HG03442 (cell line): Measurements from ENCODE around the gene CERS2.

Source experiments
- ATAC-seq: cut with Tn5 transposase; IDR thresholded peaks from one replicate; pipeline ENCODE4 v1.9.1; 2021; ENCODE audit warnings: mild to moderate bottlenecking, moderate library complexity; ENCODE audit not compliant: unreplicated experiment

Gene CERS2

GRCh38 chr1:150997949-150998348 is 23.3 kb upstream of the CERS2 start:
- ATAC-seq: no peak

DNA sequence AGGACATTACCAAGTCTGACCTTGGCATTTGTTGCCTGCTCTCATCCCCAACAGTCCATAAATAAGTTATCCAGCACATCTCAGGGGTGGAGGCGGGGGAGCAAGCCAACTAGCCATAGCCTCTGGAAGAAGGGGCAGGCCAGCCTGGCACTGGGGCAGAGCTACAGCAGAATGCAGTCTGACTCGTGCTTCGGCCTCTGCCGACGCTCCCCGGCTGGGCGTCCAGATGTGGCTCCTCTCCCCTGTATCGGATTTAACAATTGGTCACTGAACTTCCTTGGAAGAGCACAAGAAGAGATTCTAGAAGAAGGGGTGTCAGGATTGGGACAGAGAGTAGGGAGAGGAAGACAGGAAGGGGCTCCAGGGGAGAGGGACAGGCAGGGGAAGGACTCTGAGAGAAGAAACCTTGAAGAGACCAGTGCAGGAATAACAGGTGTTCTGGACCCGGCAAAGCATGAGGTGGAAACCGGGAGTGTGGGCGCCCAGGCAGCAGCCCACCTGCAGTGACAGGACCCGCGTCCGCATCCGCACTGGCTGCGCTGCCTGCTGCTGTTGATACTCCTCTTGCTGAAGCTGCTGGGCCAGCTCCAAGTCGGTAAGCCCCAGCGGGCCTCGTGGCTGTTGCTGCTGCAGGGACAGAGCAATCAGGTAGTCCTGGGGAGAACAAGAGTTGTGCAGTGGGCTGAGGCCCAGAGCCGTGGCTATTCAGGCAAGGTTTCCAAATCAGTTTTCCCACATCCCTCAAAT is 22.7 kb upstream of the CERS2 start:
- ATAC-seq: no peak

DNA sequence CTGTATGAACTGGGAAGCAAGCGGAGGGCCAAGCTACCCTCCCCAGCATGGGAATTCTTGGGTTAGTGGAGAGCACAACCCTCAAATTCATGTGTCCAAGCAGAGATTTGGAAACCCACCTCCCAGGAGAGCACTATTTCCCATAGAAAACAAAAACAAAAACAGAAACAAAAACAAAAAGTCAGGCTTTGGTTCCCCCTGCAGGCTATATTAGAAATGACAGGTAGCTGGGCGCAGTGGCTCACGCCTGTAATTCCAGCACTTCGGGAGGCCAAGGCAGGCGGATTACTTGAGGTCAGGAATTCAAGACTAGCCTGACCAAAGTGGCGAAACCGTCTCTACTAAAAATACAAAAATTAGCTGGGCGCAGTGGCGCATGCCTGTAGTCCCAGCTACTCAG is 21.3 kb upstream of the CERS2 start:
- ATAC-seq: no peak

- ATAC-seq: no peak
Measured at GRCh38 chr1:150995460-150995859, 20.8 kb upstream of the CERS2 start.

DNA sequence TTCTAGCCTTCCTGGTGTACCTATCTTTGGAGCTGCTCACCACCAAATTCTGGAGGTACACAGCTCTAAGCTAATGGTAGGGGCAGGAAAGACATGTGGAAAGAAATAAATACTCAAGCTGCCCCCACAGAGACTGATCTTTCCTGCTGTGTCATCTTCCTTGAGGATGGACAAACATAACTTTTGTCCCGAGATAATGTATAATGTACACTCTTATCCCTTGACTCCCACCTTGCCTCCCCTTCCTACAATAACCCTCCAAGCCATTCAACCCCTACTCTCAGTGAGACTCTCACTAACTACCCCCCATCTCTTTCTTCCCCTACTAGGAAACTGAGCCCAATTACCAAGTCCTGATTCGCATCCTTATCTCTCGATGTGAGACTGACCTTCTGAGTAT is 19.6 kb upstream of the CERS2 start:
- ATAC-seq: no peak

DNA sequence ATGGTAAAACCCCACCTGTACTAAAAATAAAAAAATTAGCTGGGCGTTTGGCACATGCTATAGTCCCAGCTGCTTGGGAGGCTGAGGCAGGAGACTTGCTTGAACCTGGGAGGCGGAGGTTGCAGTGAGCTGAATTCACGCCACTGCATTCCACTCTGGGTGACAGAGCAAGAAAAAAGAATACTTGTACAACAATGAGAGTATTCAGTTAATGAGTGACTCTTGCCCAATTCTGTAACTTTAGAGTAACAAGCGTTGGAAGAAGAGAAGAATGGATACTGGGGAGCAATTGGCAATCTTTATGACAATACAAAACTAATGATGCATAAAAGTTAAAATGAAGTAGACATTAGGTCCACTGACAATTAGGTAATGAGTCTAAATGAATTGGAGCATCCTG is 18.0 kb upstream of the CERS2 start:
- no peak for ATAC-seq

GRCh38 chr1:150987924-150988323 is 13.3 kb upstream of the CERS2 start:
- ATAC-seq: no peak

GRCh38 chr1:150985179-150985825 is 10.7 kb upstream of the CERS2 start:
- no peak for ATAC-seq

DNA sequence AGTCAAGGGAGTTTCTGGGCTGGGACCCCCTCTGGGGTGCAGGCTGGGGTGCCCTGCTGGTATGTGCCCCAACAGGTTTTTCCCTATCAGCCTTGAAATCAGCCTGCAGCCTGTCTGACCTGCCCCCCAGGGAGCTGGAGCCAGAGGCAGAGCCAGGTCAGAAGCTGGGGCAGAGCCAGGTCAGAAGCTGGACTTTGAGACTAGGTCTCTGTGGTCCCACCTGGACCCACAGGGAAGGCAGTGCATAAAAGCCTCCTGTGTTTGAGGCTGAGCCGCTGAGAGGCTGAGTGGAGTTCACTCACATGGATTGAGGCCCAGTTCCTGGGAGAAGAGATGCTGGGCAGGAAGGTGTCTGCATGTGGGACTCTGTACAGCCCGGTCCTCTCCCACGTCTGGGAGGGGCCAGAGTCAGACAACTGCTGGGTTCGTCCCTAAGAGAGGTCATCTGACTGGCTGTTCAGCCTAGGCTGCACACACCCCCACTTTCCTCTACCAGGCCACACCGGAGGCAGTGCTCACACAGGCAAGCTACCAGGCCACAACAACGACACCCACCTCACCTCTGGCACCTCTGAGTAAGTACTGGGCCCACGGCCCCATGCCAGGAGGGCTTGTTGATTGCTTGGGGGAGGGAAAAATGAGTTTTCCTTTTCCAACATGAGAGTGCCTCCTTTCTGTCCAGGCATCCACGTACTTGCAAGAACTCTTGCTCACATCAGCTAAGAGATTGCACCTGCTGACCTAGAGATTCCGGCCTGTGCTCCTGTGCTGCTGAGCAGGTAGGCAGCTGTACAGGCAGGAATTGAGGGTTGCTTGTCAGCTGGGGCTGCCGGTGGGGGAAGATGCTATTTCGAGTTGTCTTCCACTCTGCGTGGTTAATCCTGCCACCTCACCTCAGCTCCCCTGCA is 7.4 kb upstream of the CERS2 start, which contains the start of gene ANXA9:
Gene ANXA9, plus strand, starts transcription at position 488 of the 908 bp plus-strand sequence. CDS start 814 bp downstream, outside the sequence.
- no peak for ATAC-seq

- ATAC-seq: no peak
Measured at GRCh38 chr1:150981177-150981804, 6.7 kb upstream of the CERS2 start.

DNA sequence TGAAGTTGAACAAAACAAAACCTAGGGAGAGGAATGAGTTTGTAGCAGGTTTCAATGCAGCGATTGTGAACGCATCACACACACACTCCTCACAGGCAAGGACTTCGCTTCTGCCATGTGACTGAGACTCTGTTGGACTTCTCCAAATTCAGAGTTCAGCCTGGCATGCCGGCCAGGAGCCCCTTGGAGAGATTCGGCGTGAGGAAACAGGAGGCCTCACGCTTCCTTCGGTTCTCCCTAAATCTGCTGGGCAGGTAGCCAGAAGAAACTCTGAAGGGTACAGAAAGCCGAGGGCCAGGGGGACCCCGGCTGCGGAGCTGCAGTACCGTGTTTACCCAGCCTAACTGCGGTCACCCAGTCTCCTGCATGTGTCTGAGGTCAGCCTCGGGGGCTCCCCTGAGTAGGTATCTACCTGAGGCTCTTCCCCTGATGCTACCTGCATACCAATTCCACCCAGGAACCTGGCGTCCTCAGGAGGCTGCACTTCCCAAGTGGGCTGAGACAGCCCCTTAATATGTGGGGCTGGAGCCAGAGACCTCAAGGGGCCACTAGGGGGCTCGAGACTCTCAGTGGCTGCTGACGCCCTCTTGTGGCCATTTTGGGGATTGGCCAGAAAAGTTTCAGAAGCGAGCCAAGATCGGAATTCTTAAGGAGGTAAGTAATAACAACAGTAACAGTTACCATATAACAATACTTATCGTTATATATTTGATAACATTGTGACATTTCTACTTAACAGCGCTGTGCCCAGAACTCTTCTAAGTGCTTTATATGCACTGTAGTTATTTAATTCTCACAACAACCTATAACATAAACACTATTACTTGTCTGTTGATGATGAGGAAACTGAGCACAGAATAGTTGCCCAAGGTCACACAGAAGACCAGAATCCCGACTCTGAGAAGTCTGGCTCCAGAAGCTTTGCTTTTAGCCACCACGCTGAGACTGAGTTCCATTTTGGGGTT is 4.7 kb upstream of the CERS2 start:
- ATAC-seq: peak; percentile 39

DNA sequence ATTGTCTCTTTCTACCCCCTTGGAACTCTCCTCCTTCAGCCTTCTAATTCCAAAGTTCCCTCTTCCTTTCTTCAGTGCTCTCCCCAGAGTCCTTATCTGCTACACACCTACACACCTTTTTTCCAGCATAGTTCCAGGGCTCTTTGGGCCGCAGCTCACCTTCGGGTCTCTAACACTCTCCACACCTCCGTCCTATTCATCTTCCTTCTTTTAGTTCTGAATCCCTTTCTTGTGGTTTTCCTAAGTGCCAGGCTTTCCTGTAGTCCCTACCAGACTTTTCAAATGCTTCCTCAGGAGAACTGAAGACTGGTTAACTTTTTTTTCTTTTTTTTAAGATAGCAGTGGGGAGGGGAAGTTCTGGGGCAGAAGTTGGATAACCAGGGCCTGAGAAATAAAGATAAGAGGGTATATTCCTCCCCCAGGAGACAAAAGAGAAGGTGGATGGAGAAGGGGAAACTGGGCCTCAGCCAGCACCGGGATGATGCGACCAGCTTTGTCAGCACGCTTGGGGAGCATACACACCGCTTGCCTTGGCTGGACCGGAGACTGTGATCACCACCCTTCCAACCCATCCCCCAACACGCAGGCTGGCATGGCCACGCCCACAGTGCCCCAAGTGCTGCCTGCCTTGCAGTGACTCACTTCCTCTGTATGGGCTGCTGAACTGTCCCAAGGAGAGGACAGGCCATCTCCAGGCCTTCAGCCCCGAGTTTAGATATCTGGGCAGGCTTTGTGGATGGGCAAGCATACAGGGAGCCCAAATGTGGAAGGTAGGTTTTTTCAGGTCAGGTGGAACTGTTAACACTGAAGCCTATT is 2.5 kb upstream of the CERS2 start:
- ATAC-seq: no peak

DNA sequence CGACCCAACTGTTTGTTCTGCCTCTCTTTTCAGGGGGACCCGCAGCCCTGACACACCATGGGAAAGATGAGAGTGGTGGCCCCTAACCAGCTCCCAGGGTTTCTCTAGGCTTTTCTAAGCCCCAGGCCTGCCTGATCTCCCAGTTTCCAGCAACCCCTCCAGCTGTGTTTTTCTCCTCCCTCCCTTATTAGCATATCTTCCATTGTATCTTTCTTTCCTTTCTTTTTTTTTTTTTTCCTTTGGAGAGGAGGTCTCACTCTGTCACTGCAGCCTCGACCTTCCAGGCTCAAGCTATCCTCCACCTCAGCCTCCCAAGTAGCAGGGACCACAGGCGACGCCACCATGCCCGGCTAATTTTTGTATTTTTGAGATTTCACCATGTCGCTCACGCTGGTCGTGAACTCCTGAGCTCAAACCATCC is 1.8 kb upstream of the CERS2 start:
- no peak for ATAC-seq

- ATAC-seq: peak; percentile 43
Measured at GRCh38 chr1:150973836-150974579, 627 bp downstream of the CERS2 start.

DNA sequence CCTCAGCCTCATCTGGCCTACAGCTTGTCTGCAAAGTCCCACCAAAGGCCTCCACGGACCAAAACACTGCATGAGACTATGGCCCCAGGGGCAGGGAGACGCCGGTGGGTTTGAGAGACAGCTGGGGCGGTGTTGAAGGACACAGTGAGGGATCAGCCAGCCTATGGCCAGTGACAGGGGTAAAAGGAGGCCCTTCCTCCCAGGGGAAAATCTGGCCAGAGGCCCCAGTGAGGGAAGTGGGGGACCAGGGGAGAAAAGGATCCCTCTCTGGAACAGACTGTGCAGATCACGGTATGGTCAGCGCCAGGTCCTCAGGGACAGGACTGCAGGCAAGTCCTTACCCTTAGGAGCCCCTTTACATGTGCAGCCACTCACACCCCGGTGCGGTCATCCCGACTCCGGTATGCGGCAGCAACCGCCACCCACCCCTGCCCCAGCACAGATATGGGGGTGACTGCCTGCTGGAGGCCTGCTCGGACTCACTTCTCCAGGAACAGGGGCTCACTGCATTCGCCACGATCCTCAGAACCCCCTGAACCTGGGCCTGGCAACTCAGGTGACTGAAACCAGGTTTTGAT is 1.3 kb downstream of the CERS2 start:
- ATAC-seq: no peak

DNA sequence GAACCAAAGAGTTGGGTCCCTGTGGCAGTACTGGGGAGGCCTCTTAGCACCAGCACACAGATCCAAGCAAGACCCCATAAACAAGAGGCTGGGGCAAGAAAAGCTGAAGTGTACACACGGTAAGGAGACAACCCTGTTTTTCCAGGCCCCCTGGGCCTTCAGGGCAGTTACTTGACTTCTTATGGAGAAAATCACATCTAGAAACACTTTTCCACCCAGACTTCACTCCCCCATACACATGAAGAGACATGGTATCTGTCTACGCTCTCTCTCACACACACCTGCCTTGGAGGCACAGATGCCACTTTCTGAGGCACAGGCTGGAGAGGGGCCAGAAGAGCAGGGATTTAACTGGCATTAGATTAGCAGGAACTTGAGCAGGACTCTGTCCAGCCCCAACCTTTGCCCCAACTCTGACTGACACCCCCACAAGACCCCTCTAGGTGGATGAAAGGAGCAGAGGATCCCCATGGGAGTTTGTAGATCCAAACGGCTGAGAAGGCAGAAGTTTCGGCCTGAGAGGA is 2.2 kb downstream of the CERS2 start:
- no peak for ATAC-seq

- ATAC-seq: no peak
Measured at GRCh38 chr1:150971583-150972416, 2.8 kb downstream of the CERS2 start.
